HG03095 (cell line): ENCODE data around the gene RELCH.
A peak's percentile ranks its signal among the peaks of the same experiment; 100 is the strongest.
"Not testable (repeated sequence)": the region's sequence is repeated elsewhere in the genome, so short reads cannot be mapped to it uniquely, and the experiment has no call there.

Experiments
- ATAC-seq: cut with Tn5 transposase; IDR thresholded peaks from one replicate; pipeline ENCODE4 v1.9.1; 2021; ENCODE audit warnings: moderate library complexity; ENCODE audit not compliant: unreplicated experiment

Gene RELCH, protein sequence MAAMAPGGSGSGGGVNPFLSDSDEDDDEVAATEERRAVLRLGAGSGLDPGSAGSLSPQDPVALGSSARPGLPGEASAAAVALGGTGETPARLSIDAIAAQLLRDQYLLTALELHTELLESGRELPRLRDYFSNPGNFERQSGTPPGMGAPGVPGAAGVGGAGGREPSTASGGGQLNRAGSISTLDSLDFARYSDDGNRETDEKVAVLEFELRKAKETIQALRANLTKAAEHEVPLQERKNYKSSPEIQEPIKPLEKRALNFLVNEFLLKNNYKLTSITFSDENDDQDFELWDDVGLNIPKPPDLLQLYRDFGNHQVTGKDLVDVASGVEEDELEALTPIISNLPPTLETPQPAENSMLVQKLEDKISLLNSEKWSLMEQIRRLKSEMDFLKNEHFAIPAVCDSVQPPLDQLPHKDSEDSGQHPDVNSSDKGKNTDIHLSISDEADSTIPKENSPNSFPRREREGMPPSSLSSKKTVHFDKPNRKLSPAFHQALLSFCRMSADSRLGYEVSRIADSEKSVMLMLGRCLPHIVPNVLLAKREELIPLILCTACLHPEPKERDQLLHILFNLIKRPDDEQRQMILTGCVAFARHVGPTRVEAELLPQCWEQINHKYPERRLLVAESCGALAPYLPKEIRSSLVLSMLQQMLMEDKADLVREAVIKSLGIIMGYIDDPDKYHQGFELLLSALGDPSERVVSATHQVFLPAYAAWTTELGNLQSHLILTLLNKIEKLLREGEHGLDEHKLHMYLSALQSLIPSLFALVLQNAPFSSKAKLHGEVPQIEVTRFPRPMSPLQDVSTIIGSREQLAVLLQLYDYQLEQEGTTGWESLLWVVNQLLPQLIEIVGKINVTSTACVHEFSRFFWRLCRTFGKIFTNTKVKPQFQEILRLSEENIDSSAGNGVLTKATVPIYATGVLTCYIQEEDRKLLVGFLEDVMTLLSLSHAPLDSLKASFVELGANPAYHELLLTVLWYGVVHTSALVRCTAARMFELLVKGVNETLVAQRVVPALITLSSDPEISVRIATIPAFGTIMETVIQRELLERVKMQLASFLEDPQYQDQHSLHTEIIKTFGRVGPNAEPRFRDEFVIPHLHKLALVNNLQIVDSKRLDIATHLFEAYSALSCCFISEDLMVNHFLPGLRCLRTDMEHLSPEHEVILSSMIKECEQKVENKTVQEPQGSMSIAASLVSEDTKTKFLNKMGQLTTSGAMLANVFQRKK

DNA sequence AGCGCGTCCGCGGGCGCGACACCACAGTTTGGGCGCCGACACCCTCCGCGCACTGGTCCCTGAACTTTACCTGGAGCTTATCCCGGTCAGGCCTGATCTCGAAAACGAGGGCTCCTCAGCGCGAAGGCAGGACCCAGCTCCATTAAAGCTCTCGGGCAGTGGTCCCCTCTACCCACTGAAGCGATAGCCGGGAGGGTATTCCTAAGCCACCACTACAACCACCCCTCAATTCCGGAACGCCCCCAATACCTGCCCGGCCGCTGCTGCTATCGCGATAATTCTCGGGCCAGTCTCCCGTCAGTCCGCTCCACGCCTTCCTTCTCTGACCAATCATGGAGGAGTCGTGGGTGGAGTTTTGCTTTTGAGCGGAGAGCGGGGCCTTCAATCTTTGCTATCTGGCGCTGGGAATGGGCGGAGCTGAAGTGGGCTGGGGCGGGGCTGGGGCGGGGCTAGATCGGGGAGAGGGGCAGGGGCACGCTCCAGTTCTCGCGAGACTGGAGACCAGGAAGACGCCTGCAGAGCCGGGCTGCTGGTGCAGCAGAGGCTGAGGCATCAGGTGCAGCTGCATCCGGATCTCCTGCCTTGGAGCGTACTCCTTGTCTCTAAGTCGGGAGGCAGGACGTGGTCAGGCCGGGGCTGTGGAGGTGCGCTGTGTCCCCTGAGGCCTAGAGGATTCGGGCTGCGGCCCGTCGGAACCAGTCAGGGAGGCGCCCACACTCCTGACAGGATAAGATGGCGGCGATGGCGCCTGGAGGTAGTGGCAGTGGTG is at the start of gene RELCH, which contains the start of gene PIGN:
Gene RELCH (plus strand): TSS at position 482 of the 769 bp plus-strand sequence. CDS start 251 bp downstream, at position 733.
Gene PIGN (minus strand): TSS at position 283 of the 769 bp plus-strand sequence. CDS start 25,703 bp downstream, outside the sequence.
- peak; percentile 86 for ATAC-seq

DNA sequence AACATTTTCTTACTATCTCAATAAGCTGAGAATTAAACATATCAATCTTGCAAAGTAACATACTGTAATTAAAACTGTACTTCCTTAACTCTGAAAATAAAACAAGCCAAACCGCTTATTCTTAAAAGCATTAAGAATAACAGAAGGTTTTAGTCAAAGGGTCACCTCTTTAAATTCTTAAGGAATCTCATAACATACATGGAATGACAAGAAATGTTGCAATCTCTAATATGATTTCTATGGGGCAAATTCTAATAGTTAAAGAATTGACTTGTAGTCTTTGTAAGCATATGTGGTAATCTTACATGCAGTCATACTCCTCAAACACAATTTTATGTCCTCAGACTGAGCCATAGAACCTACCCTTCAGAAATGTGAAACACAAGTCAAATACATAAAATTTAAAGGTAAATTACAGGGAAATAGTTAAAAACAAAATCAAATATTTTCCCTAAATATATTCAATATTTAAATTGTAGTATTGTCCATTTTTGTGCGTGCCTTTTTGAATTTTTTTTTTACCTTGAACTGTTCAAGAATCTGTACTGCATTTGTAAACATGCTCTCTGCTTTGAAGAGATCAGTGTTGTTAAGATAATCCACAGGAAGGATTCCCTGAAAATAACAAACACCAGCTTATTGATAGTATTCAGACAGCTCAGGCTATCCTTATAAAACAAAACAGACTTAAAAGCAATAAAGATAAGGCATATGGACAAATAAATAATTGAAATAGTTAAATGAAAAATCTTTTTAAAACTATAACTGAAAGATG is 48.4 kb upstream of the RELCH start:
- no peak for ATAC-seq

DNA sequence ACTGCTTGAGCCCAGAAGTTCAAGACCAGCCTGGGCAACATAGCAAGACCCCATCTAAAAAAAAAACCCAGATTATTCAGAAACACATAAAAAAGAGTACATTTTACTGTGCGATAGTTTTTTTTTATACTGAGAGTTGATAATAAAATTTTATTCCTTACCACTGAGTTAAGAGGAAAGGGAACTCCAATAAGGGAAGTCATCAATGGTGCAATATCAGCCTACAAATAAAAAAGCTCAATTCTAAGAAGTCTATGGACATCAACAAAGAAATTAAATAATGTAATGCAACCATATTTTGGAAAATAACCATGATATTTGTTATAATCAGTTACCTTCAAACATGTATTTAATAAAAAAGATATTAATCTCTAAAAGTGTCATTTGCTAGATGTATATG is 46.8 kb upstream of the RELCH start:
- ATAC-seq: no peak

DNA sequence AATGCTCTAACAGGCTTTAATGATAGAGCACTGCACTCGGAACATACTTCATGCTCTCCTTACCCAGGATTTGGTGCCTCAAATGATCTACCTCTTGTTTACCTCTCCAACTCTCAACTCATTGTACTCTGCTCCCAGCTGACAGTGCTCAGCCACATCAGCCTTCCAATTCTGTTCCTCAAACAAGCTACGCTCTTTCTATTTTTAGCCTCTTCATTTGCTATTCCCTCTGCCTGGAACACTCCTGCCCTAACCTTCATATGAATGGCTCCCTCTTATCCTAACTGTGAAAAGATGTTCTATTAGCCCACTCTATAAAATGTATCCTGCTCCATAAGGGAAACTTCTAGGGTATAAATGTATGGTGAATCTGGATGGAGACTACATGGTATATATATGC is 42.7 kb upstream of the RELCH start:
- no peak for ATAC-seq

DNA sequence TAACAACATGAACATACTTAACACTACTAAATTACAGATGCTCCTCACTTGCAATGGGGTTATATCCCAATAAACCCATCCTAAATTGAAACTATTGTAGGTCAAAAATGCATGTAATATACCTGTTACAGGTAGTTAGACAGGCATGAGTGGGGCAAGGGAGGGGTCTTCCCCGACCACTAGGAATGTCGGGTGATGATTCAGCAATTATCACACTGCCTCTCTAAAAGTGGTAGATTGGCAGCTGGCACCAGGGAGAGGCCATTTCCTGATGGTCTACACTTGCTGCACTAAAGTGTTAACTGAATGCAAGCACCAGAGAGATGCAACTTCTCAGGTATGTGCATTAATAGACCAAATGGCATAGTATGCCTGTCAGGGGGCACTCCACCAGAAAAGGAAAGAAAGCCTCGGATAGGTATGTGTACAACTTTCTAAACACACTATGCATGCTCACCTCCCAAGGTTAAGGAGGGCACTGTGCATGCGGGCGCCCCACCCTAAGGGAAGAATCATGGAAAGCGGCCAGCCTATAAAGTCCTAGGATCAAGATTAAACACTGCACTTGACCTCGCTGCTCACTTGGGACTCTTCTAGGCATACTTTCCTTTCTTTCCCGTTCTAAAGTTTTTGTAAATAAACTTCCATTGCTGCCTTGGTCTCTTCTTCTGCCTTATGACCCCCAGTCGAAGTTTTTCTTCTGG is 35.8 kb upstream of the RELCH start:
- no peak for ATAC-seq

DNA sequence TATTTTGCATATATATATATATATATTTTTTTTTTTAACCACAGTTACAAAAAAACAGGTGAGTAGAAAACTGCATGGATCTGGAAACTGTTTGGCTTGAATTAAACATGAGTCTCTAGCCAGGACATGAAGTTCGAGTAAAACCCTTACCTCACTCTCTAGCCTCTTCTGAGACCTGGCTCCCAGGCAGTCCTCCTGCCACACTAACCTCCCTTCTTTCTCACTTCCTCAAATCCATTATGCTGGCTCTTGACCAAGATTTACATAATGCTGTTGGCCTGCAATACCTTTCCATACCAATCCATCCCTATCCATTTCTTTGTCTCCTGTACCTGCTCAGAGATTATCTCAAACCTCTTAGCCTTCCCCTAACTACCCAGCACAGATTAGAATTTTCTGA is 34.2 kb upstream of the RELCH start:
- no peak for ATAC-seq

DNA sequence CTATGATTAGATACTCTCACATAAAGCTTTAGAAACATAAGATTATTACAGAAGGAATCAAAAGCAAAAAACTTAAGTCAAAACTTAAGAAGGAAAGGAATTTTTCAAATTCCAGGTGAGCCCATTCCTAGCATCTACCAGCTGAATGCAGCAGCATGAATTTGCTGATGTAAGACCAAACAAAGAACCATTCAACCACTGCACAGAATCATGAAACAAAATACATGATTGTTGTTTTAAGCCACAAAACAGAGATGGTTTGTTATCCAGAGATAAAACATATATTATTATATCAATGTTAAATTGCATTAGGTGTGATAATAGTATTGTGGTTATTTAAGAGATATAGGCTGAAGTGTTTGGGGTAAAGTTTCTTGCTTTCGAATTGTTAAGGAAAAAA is 29.2 kb upstream of the RELCH start:
- no peak for ATAC-seq

DNA sequence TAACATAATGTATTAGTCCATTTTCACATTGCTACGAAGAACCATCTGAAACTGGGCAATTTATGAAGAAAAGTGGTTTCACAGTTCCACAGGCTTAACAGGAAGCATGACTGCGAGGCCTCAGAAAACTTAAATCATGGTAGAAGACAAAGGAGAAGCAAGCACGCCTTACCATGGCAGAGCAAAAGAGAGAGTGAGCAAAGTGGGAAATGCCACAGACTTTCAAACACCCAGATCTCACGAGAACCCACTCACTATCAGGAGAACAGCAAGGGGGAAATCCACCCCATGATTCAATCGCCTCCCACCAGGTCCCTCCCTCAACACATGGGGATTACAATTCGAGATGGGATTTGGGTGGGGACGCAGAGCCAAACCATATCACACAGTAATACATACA is 22.7 kb upstream of the RELCH start:
- ATAC-seq: no peak

DNA sequence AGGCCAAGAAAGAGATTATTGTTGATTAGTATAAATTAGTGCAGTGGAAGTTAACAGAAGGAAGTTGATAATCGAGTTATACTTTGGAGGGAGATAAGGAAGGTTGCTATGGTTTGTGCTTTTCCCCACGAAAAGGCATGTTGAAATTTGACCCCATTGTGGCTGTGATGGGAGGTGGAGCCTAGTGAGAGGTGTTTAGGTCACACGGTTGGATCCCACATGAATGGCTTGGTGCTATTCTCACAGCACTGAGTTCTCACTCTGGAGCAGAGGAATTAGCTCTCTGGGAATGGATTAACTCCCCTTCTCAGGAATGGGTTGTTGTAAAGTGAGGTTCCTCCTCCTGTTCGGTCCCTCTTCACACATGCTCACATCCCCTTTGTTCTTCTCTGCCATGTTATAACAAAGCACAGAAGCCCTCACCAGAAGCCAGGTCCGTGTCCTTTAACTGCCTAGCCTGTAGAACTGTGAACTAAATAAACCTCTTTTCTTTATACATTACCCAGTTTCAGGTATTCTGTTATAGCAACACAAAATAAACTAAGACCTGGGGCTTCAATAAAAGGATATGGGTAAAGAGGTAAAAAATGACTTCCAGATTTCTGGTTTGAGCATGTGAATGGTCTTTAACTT is 22.1 kb upstream of the RELCH start:
- ATAC-seq: no peak

DNA sequence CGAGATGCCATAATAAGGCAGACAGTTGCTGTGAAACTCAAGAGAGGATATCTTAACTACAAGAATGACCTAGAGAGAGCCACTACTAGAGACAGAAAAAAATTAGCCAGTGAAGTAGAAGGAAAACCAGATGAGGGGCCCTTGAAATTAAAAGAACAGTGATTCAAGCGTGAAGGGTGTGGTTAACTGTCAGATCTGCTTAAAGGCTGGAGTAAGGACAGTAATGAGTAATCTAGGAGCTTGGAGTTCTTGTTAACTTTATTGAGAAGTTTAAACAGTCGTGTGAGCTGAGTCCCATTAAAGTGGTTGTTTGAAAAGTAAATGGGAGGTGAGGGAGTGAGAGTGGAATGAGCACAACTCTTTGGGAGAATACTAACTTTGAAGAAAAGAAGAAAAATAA is 21.5 kb upstream of the RELCH start:
- no peak for ATAC-seq

DNA sequence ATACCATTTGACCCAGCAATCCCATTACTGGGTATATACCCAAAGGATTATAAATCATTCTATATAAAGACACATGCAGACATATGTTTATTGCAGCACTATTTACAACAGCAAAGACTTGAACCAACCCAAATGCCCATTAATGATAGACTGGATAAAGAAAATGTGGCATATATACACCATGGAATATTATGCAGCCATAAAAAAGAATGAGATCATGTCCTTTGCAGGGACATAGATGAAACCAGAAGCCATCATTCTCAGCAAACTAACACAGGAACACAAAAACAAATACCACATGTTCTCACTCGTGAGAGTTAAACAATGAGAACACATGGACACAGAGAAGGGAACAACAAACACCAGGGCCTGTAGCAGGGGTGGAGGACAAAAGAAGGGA is 20.5 kb upstream of the RELCH start:
- not testable (repeated sequence) for ATAC-seq

DNA sequence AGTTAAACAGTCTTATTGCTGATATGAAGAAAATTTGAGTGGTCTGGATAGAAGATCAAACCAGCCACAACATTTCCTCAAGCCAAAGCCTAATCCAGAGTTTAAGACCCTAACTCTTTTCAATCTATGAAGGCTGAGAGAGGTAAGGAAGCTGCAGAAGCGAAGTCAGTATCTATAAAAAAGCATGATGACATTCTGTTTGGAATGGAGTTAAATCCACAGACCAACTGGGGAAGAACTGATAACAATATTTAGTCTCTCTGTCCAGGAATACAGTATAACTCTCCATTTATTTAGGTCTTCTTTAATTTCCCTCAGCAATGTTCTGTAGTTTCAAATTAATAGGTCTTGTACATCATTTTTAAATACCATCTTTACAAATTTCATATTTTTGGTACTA is 16.2 kb upstream of the RELCH start:
- ATAC-seq: no peak

DNA sequence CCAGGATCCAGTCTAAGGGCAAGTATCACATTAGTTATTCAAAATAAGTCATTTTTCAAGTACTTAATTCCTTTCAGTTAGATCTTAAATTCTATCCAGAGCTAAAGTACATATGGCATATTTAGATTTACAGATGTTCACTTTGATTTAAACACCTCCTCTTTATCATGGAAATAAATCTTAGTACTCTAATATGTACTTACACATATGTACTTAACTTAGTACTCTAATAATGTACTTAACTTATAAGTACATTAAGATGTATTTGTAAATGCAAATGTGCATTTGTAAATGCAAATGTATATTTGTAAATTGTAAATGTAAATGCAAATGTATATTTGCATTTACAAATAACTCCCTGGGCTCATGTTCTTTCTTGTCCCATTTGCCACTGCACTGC is 14.8 kb upstream of the RELCH start:
- no peak for ATAC-seq

DNA sequence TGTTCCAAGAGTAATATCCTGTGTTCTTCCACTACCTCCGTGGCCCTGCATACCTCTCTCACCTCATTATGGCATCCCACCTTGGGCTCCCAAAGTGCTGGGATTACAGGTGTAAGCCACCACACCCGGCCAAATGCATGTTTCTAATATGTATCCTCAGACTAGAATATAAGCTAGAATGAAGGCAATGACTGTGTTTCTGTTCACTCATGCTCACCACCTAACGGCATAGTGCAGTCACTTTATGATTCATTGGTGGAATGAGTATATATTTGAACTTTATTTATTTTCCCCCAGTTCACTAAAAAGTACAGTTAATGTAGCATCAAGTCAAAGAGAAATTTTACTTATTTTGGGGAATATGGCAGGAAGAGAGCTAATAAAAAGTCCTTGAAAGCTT is 11.5 kb upstream of the RELCH start:
- no peak for ATAC-seq

DNA sequence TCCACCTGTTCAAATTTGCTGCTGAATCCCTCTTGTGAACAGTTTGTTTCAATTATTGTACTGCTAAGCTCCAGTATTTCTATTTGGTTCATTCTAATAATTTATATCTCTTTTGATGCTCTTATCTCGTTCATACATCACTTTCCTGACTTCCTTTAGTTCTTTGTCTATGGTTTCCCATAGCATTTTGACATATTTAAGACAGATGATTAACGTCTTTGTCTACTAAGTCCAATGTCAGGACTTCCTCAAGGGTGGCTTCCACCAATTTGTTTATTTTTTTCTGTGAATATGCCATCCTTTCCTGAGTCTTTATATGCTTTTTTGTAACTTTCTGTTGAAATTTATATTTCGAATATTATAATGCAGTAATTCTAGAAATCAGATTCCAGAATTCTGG is 9.8 kb upstream of the RELCH start:
- ATAC-seq: no peak

DNA sequence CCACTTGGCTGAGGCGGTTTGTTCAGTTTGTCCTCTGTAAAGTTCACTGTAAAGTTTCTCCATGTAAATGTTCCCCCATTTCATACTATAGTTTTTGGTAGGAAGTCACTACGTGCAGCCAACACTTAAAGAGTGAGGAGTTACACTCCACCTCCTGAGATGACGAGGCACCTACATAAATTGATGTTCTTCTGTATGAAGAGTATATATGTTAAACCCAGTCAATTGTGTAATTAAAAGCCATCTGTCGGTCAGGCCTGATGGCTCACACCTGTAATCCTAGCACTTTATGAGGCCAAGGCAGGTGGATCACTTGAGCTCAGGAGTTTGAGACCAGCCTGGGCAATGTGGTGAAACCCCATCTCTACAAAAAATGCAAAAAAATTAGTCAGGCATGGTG is 7.8 kb upstream of the RELCH start:
- ATAC-seq: no peak

DNA sequence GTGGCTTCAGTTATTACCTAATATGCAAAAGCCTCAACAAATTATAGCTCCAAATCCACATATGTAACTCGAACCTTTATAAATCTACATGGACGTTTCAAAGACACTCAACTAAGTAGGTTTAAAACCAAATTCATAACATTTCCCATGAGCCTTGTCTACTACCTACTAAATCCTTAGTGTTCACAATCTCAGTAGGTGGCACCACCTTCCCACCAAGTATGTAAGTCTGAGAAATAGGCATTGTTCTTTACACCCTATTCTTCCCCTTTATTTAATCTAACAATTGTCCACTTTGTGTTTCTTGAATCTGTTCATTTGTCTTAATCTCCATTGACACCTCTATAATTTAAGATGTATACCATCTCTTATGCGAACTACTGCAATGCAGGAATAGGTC is 4.8 kb upstream of the RELCH start:
- no peak for ATAC-seq

DNA sequence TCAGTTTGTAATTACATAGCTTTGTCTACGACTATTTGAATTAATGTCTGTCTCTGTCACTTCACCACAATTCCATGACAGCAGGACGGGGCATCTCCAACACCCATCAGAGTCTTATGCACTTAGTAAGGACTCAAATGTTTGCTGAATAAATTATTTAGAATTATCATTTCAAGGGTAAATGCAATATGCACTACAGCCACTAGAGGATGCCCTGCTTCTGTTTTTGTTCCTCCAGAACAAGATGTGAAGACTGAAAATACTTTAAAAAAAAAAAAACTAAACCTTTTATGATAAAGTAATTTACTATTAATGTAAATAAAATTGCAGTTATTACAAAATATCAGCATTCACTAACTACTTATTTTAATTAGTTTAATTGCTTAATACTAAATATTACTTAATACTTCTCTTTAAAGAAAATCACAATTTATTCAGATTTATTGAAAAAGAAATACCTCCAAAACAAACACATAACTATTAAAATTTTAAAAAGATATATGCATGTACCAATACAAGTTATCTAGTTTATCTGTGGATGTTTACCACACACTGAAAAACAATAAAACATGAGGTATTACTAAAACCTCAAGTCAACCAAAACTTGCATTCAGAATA is 3.4 kb upstream of the RELCH start:
- ATAC-seq: no peak

DNA sequence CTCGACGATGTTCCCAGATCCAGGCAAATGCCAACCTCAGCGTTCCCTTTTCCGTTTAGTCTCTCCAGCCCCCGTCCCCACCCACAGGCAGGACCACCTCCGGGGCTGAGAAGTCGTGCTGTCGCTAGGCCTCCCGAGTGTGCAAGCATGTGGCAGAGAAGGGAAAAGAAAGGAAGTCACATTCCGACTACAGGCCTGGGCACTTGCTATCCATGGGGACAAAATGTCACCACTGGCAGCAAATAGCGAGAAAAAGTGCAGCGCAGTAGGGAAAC is 619 bp upstream of the RELCH start:
- no peak for ATAC-seq
